Measurements from ENCODE around the gene BLOC1S1.

DNA sequence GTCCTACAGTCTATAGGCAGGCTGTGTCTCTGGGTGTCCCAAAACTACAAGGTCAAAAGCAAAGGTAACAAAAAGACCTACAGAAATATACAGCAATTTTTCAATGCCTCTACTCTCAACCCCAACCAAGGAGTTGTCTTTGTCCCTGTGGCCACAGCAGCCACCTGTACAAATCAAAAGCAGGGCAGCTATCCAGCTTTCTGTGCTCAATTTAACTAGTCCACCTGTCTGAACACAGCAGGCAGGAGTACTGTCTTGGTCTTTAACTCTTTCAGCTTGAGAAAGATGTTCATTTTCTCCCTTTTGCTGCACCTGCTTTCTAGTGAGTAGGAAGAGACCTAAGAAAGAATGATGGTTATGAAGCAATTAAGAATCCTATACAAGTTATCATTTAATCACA, 46.8 kb downstream of the BLOC1S1 start:
- TF ChIP-seq, protein P1, sequence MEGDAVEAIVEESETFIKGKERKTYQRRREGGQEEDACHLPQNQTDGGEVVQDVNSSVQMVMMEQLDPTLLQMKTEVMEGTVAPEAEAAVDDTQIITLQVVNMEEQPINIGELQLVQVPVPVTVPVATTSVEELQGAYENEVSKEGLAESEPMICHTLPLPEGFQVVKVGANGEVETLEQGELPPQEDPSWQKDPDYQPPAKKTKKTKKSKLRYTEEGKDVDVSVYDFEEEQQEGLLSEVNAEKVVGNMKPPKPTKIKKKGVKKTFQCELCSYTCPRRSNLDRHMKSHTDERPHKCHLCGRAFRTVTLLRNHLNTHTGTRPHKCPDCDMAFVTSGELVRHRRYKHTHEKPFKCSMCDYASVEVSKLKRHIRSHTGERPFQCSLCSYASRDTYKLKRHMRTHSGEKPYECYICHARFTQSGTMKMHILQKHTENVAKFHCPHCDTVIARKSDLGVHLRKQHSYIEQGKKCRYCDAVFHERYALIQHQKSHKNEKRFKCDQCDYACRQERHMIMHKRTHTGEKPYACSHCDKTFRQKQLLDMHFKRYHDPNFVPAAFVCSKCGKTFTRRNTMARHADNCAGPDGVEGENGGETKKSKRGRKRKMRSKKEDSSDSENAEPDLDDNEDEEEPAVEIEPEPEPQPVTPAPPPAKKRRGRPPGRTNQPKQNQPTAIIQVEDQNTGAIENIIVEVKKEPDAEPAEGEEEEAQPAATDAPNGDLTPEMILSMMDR (optimal IDR thresholded peaks at IDR 0.05 in 1 of 3, IDR thresholded peaks at IDR 0.05 in 1 of 3, conservative IDR thresholded peaks at IDR 0.05 in 1 of 3; ENCODE audit: extremely low read depth in 1 of 3, insufficient read depth in 2 of 3, low read length in 3 of 3) = no peak
- TF ChIP-seq EZH2 (IDR thresholded peaks at IDR 0.05; ENCODE audit: low read length) = no peak

Measured in keratinocyte (primary cell).